Peyer's patch (tissue), 4 donors: ENCODE data around the gene COLGALT1. TPM values are rescaled to one million over a fixed set of nuclear protein-coding genes. Genes with fewer than 3 reads are reported as not detected.
"Not testable (repeated sequence)": the region's sequence is repeated elsewhere in the genome, so short reads cannot be mapped to it uniquely, and the experiment has no call there.

Source experiments
- DNase-seq, 3 donors: peaks; one replicate each; pipeline ENCODE4 v3.0.0-alpha.2; 2017 to 2019
- H3K27ac ChIP-seq, 4 donors: fragments of 200-600 bp; sonication (generic); one replicate each; pipeline ENCODE4 v1.5.1; 2016 to 2019
- H3K27me3 ChIP-seq, 2 donors: fragments of 200-600 bp; sonication (generic); one replicate each; pipeline ENCODE4 v1.5.1; 2019
- H3K36me3 ChIP-seq, 3 donors: fragments of 200-600 bp; sonication (generic); one replicate each; pipeline ENCODE4 v1.5.1; 2016 to 2019
- H3K4me1 ChIP-seq, 4 donors: fragments of 200-600 bp; sonication (generic); one replicate each; pipeline ENCODE4 v1.5.1; 2016 to 2019
- H3K4me3 ChIP-seq, 4 donors: fragments of 200-600 bp; sonication (generic); 1 replicate in 3 of 4; 2 replicates in 1 of 4; pipeline ENCODE4 v1.5.1; 2016 to 2019; ENCODE audit warnings: mild to moderate bottlenecking in 1 of 4
- H3K9me3 ChIP-seq, 4 donors: fragments of 200-600 bp; sonication (generic); one replicate each; pipeline ENCODE4 v1.5.1; 2016 to 2019; ENCODE audit warnings: mild to moderate bottlenecking in 1 of 4
- POLR2A ChIP-seq, 2 donors: fragments of 450-650 bp; IDR thresholded peaks; one replicate each; pipeline ENCODE4 v1.5.1; 2017; ENCODE audit warnings: antibody characterized with exemption in 2 of 2, mild to moderate bottlenecking in 2 of 2, moderate library complexity in 2 of 2
- total RNA-seq, 4 donors: library from RNA; depleted of rRNA; stranded (reverse); fragments of >200 nt; gene quantifications; one replicate each; pipeline ENCODE4 v1.1.0, GENCODE V29; 2016
- TF ChIP-seq, protein P1 (sequence below), 6 experiments: fragments of 450-650 bp in 4 of 6; fragments of 200-600 bp in 2 of 6; sonication (generic) in 1 of 6; IDR thresholded peaks; one replicate each; pipeline ENCODE4 v1.5.1; 2017 to 2019; ENCODE audit warnings: antibody characterized with exemption in 6 of 6, mild to moderate bottlenecking in 3 of 6, moderate library complexity in 1 of 6

Gene COLGALT1
- total RNA-seq, 4 donors from 2014 or later: 24.7 to 79.2 (median 48.9) TPM

DNA sequence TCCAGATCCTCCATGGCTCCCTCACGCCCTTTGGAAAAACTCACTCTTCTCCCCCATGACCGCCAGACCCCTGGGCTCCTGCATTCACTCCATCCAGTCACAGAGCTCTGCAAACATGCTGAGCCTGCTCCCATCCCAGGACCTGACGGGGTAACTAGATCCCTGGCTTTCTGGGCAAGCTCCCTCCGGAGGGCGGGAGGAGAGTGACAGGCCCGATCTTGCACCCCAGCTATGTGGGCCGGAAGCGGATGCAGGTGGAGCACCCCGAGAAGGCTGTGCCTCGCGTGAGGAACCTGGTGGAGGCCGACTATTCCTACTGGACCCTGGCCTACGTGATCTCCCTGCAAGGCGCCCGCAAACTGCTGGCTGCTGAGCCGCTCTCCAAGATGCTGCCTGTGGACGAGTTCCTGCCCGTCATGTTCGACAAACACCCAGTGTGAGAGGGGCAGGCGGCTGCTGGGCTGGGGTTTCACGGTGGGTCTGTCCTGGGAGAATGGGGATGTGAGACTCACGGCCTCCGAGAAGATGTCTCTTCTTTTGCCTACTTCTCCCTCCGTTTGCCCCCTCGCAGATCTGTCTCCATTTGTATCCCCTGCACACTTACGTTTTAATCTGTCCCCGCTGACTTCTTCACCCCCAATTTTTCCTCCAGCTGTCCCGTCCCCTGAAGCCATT, 25.2 kb downstream of the COLGALT1 start:
- Histone ChIP-seq H3K27ac (no peak overlapping the region), H3K4me3 (no peak overlapping the region), H3K27me3 (no peaks in the 10 kb centered on the region), H3K4me1 (no peaks in the 10 kb centered on the region), H3K36me3 (peaks cover 0 to 52% (median 0%) of the 10 kb centered on the region in 3 donors), H3K9me3 (no peaks in the 10 kb centered on the region)
- TF ChIP-seq, protein P1, sequence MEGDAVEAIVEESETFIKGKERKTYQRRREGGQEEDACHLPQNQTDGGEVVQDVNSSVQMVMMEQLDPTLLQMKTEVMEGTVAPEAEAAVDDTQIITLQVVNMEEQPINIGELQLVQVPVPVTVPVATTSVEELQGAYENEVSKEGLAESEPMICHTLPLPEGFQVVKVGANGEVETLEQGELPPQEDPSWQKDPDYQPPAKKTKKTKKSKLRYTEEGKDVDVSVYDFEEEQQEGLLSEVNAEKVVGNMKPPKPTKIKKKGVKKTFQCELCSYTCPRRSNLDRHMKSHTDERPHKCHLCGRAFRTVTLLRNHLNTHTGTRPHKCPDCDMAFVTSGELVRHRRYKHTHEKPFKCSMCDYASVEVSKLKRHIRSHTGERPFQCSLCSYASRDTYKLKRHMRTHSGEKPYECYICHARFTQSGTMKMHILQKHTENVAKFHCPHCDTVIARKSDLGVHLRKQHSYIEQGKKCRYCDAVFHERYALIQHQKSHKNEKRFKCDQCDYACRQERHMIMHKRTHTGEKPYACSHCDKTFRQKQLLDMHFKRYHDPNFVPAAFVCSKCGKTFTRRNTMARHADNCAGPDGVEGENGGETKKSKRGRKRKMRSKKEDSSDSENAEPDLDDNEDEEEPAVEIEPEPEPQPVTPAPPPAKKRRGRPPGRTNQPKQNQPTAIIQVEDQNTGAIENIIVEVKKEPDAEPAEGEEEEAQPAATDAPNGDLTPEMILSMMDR (IDR thresholded peaks at IDR 0.05): no peak
- TF ChIP-seq POLR2A (IDR thresholded peaks at IDR 0.05): no peak
- no peak for DNase-seq

DNA sequence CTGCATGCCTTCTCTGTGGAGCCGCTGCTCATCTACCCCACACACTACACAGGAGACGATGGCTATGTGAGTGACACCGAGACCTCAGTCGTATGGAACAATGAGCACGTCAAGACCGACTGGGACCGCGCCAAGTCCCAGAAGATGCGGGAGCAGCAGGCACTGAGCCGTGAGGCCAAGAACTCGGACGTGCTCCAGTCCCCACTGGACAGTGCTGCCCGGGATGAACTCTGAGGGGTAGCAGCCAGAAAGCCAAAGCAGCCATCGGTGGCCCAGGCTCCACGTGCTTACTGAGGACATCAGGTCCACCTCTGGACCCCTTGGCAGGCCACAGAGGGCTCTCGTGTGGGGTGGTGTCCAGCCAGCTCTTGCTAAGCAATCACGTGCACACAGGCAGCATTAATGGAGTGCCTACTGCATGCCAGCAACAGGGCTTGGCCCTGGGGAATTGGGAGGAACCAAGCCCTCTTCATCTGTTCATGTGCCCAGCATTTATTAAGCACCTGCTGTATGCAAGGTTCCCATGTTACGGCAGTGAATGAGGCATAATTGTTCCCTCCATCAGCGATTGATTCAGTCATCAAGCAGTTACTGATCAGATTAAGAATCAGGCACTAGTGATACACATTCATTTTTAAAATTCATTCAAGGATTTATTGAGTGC, 25.9 kb downstream of the COLGALT1 start:
- no peaks in the 10 kb centered on the region for H3K4me1 ChIP-seq
- TF ChIP-seq, protein P1 (IDR thresholded peaks at IDR 0.05): no peak
- TF ChIP-seq POLR2A (IDR thresholded peaks at IDR 0.05): no peak
- no peaks in the 10 kb centered on the region for H3K27me3 ChIP-seq
- peaks cover 0 to 45% (median 0%) of the 10 kb centered on the region in 3 donors for H3K36me3 ChIP-seq
- no peak overlapping the region for H3K27ac ChIP-seq
- no peaks in the 10 kb centered on the region for H3K9me3 ChIP-seq
- H3K4me3 ChIP-seq: no peak overlapping the region
- DNase-seq: no peak

DNA sequence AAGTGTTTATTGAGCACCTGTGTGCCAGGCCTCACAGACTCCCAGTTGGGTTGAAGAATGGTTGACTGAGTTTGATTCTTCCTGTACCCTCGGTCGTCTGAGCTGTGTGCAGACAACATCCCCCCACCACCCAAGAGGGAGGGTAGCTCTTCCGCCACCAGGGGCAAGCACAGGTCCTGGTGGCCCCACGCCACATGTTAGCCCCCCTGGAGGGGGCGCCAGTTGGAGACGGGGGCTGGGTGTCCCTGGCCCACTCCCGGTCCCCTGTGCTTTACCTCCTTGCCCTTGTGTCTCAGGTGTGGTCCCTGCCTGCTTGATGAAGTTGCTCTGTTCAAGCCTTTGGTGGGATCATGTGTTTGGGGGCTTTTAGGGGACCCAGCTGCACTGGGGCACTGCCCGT, 27.2 kb downstream of the COLGALT1 start:
- no peak overlapping the region for H3K4me3 ChIP-seq
- no peak for DNase-seq
- H3K9me3 ChIP-seq: no peaks in the 10 kb centered on the region
- no peak overlapping the region for H3K27ac ChIP-seq
- H3K27me3 ChIP-seq: no peaks in the 10 kb centered on the region
- H3K4me1 ChIP-seq: no peaks in the 10 kb centered on the region
- H3K36me3 ChIP-seq: peaks cover 0 to 40% (median 0%) of the 10 kb centered on the region in 3 donors
- TF ChIP-seq, protein P1 (IDR thresholded peaks at IDR 0.05): no peak
- TF ChIP-seq POLR2A (IDR thresholded peaks at IDR 0.05): no peak

- no peaks in the 10 kb centered on the region for H3K9me3 ChIP-seq
- no peak for TF ChIP-seq POLR2A (IDR thresholded peaks at IDR 0.05)
- TF ChIP-seq, protein P1 (IDR thresholded peaks at IDR 0.05): no peak
- no peak overlapping the region for H3K4me3 ChIP-seq
- H3K27me3 ChIP-seq: no peaks in the 10 kb centered on the region
- no peak overlapping the region for H3K27ac ChIP-seq
- DNase-seq: no peak
- peaks cover 0 to 30% (median 0%) of the 10 kb centered on the region in 3 donors for H3K36me3 ChIP-seq
- no peaks in the 10 kb centered on the region for H3K4me1 ChIP-seq
Observed at GRCh38 chr19:17584132-17584531, 28.7 kb downstream of the COLGALT1 start.

DNA sequence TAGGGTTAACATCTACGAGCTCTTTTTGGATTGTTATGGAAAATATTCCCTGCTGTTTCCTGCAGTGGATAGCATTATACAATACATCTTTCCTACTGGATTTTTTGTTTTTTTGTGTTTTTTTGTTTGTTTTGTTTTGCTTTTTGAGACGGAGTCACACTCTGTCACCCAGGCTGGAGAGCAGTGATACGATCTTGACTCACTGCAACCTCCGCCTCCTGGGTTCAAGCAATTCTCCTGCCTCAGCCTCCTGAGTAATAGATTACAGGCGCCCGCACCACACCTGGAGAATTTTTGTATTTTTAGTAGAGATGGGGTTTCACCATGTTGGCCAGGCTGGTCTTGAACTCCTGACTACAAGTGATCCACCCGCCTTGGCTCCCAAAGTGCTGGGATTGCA, 29.9 kb downstream of the COLGALT1 start:
- not testable (repeated sequence) for H3K27ac ChIP-seq, H3K9me3 ChIP-seq, H3K4me3 ChIP-seq, DNase-seq, H3K4me1 ChIP-seq, H3K27me3 ChIP-seq
- peaks cover 0 to 27% (median 0%) of the 10 kb centered on the region in 3 donors for H3K36me3 ChIP-seq

- Histone ChIP-seq H3K9me3 (no peaks in the 10 kb centered on the region), H3K27me3 (no peaks in the 10 kb centered on the region), H3K36me3 (no peaks in the 10 kb centered on the region), H3K4me3 (no peak overlapping the region), H3K4me1 (no peaks in the 10 kb centered on the region), H3K27ac (no peak overlapping the region)
- DNase-seq: no peak
- TF ChIP-seq, protein P1 (IDR thresholded peaks at IDR 0.05): no peak
- no peak for TF ChIP-seq POLR2A (IDR thresholded peaks at IDR 0.05)
Observed at GRCh38 chr19:17590866-17591265, 35.4 kb downstream of the COLGALT1 start.

DNA sequence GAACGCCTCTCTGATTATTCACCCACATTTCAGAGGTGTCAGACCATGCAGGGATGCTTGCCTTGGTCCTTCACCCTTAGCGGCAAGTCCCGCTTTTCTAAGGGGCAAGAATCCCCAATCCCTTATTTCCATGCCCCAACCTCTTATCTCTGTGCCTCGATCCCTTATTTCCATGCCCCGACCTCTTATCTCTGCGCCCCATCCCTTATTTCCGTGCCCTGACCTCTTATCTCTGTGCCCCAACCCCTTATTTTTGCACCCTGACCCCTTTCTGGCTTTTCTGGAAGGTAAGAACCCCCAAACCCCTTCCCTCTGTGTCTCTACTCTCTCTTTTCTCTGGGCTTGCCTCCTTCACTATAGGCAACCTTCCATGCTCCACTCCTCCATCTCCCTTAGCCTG, 38.8 kb downstream of the COLGALT1 start:
- not testable (repeated sequence) for H3K27me3 ChIP-seq, H3K9me3 ChIP-seq, H3K36me3 ChIP-seq, H3K4me3 ChIP-seq, DNase-seq, H3K27ac ChIP-seq, H3K4me1 ChIP-seq

GRCh38 chr19:17598063-17598462, 42.6 kb downstream of the COLGALT1 start:
- not testable (repeated sequence) for H3K27me3 ChIP-seq, H3K4me1 ChIP-seq, DNase-seq, H3K4me3 ChIP-seq, H3K9me3 ChIP-seq, H3K27ac ChIP-seq, H3K36me3 ChIP-seq
